HG03354 (cell line): ENCODE results near the gene CAPN9.
"Not testable (repeated sequence)": the region's sequence is repeated elsewhere in the genome, so short reads cannot be mapped to it uniquely, and the experiment has no call there.

Source experiments
- ATAC-seq: cut with Tn5 transposase; IDR thresholded peaks from one replicate; pipeline ENCODE4 v1.9.1; 2021; ENCODE audit warnings: mild to moderate bottlenecking; ENCODE audit not compliant: unreplicated experiment, poor library complexity, severe bottlenecking

CAPN9 gene

GRCh38 chr1:230709619-230710542 lies 37.3 kb upstream of the CAPN9 start:
- no peak for ATAC-seq

- ATAC-seq = no peak
These were observed 36.7 kb upstream of the CAPN9 start for GRCh38 chr1:230710543-230710904.

- no peak for ATAC-seq
These were observed 35.9 kb upstream of the CAPN9 start for GRCh38 chr1:230711245-230711644.

- no peak for ATAC-seq
These were observed 34.7 kb upstream of the CAPN9 start for GRCh38 chr1:230712470-230712942.

GRCh38 chr1:230713138-230713537 lies 34.0 kb upstream of the CAPN9 start:
- no peak for ATAC-seq

GRCh38 chr1:230713547-230713914 lies 33.7 kb upstream of the CAPN9 start:
- ATAC-seq = no peak

- ATAC-seq = no peak
These were observed 33.0 kb upstream of the CAPN9 start, which contains the start of gene AGT for GRCh38 chr1:230713915-230714764. Gene AGT, minus strand, starts transcription at chr1:230714122. Its CDS starts 3,299 bp downstream, at chr1:230710823.

GRCh38 chr1:230715510-230715909 lies 31.7 kb upstream of the CAPN9 start:
- no peak for ATAC-seq

- ATAC-seq = not testable (repeated sequence)
These were observed 30.7 kb upstream of the CAPN9 start for GRCh38 chr1:230716453-230716852.

GRCh38 chr1:230717251-230717650 lies 29.9 kb upstream of the CAPN9 start:
- ATAC-seq = no peak

GRCh38 chr1:230721849-230722522 lies 25.2 kb upstream of the CAPN9 start:
- not testable (repeated sequence) for ATAC-seq

- no peak for ATAC-seq
These were observed 21.8 kb upstream of the CAPN9 start for GRCh38 chr1:230725256-230726012.

GRCh38 chr1:230728710-230729392 lies 18.3 kb upstream of the CAPN9 start:
- ATAC-seq = no peak

GRCh38 chr1:230730977-230731376 lies 16.2 kb upstream of the CAPN9 start:
- ATAC-seq = no peak

- ATAC-seq = no peak
These were observed 11.7 kb upstream of the CAPN9 start for GRCh38 chr1:230735447-230735846.

- ATAC-seq = no peak
These were observed 9.4 kb upstream of the CAPN9 start for GRCh38 chr1:230737622-230738262.

- ATAC-seq = no peak
These were observed 7.5 kb upstream of the CAPN9 start for GRCh38 chr1:230739564-230740290.

GRCh38 chr1:230743899-230744298 lies 3.3 kb upstream of the CAPN9 start:
- no peak for ATAC-seq
